ENCODE data around the gene CD6.

Gene CD6

GRCh38 chr11:61046833-61047232 is 75.4 kb downstream of the CD6 start:
- H3K4me3 ChIP-seq (ENCODE audit: low read depth, low read length): no peak overlapping the region
- TF ChIP-seq CTCF (IDR thresholded peaks at IDR 0.05; ENCODE audit: borderline replicate concordance, insufficient read depth, low read depth, low read length): no peak

- no peak overlapping the region for H3K4me3 ChIP-seq (ENCODE audit: low read depth, low read length)
- no peak for TF ChIP-seq CTCF (IDR thresholded peaks at IDR 0.05; ENCODE audit: borderline replicate concordance, insufficient read depth, low read depth, low read length)
Observed at GRCh38 chr11:61048368-61049062, 77.0 kb downstream of the CD6 start.

GRCh38 chr11:61049063-61049377 is 77.5 kb downstream of the CD6 start:
- no peak overlapping the region for H3K4me3 ChIP-seq (ENCODE audit: low read depth, low read length)
- TF ChIP-seq CTCF (IDR thresholded peaks at IDR 0.05; ENCODE audit: borderline replicate concordance, insufficient read depth, low read depth, low read length): no peak

- TF ChIP-seq CTCF (IDR thresholded peaks at IDR 0.05; ENCODE audit: borderline replicate concordance, insufficient read depth, low read depth, low read length): no peak
- no peak overlapping the region for H3K4me3 ChIP-seq (ENCODE audit: low read depth, low read length)
Observed at GRCh38 chr11:61049859-61050258, 78.4 kb downstream of the CD6 start.

- no peak overlapping the region for H3K4me3 ChIP-seq (ENCODE audit: low read depth, low read length)
- no peak for TF ChIP-seq CTCF (IDR thresholded peaks at IDR 0.05; ENCODE audit: borderline replicate concordance, insufficient read depth, low read depth, low read length)
Observed at GRCh38 chr11:61052182-61052972, 80.9 kb downstream of the CD6 start.

- H3K4me3 ChIP-seq (ENCODE audit: low read depth, low read length): no peak overlapping the region
- no peak for TF ChIP-seq CTCF (IDR thresholded peaks at IDR 0.05; ENCODE audit: borderline replicate concordance, insufficient read depth, low read depth, low read length)
Observed at GRCh38 chr11:61053191-61053590, 81.7 kb downstream of the CD6 start.

- H3K4me3 ChIP-seq (ENCODE audit: low read depth, low read length): no peak overlapping the region
- TF ChIP-seq CTCF (IDR thresholded peaks at IDR 0.05; ENCODE audit: borderline replicate concordance, insufficient read depth, low read depth, low read length): no peak
Observed at GRCh38 chr11:61054513-61054912, 83.0 kb downstream of the CD6 start.

Data from GM12875 (cell line).